Mesodermal cell (in vitro differentiated cells): Measurements from ENCODE around the gene TBC1D5.

Source experiments
- H3K27ac ChIP-seq: 2 replicates; pipeline ENCODE4 v1.7.0; 2013; ENCODE audit warnings: mild to moderate bottlenecking, low read depth, low read length, moderate library complexity; ENCODE audit not compliant: severe bottlenecking
- H3K36me3 ChIP-seq: 2 replicates; pipeline ENCODE4 v1.7.1; 2013; ENCODE audit warnings: mild to moderate bottlenecking, low read length, moderate library complexity; ENCODE audit not compliant: control insufficient read depth, insufficient read depth
- H3K4me1 ChIP-seq: one replicate; pipeline ENCODE4 v1.7.1; 2013; ENCODE audit warnings: mild to moderate bottlenecking, low read length; ENCODE audit not compliant: insufficient read depth, control insufficient read depth, poor library complexity, severe bottlenecking
- H3K4me3 ChIP-seq: 2 replicates; pipeline ENCODE4 v1.7.0; 2013; ENCODE audit warnings: low read length, control low read depth, mild to moderate bottlenecking; ENCODE audit not compliant: insufficient read depth, poor library complexity, severe bottlenecking; ENCODE audit errors: extremely low read depth
- H3K9me3 ChIP-seq: 2 replicates; pipeline ENCODE4 v1.7.1; 2013; ENCODE audit warnings: mild to moderate bottlenecking, low read length, moderate library complexity; ENCODE audit not compliant: control insufficient read depth
- WGBS, 2 experiments: methylation state at CpG; one replicate each; pipeline ENCODE4 v1.1.5; 2013; ENCODE audit warnings: missing lambda C conversion rate in 2 of 2; ENCODE audit not compliant: insufficient coverage in 2 of 2; 5-methylcytosine and 5-hydroxymethylcytosine counted together

TBC1D5 gene

GRCh38 chr3:17160597-17160996, 581.8 kb downstream of the TBC1D5 start:
- WGBS, 2 experiments, result 94 to 95% methylated on average over 4 of the region's 4 CpGs
- H3K27ac ChIP-seq, result no peak overlapping the region
- no peak overlapping the region for H3K4me3 ChIP-seq
- peaks cover 13% of the 10 kb centered on the region for H3K36me3 ChIP-seq
- no peaks in the 10 kb centered on the region for H3K9me3 ChIP-seq
- no peaks in the 10 kb centered on the region for H3K4me1 ChIP-seq

DNA sequence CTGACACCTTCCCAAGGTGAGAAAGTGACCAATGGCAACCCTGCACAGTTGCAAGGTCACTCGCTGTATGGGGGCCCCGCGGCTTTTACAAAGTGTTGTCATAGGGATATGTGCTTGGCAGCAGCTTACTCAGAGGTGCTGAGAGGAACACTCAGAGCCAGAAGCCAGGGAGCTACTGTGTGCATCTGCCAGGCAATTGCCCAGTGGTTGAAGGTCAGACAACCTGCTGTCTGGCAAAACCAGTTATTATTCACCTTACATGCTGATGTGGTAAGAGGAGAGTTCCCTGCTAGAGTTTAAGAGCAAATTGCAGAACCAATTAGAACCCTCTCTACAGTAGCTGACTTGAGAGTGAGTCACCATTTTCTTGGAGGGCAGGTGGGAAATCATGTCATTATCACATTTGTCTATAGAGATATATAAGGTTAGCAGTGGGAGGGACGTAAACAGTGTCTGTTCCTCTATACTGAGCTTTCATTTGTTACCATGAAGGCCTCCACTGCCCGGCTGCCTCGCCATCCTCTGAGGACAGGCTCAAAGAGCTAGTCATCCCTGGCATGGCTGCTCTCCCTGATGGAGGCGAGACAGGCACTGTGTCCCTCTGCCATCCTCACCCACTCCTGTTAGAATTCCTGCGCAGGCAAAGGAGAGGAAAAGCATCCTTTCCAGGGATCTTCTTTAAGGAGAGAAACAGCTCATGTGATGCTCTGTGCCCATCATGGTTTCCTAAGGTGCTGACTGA, 583.3 kb downstream of the TBC1D5 start:
- Histone ChIP-seq H3K9me3 (no peaks in the 10 kb centered on the region), H3K27ac (no peak overlapping the region), H3K4me3 (no peak overlapping the region), H3K36me3 (peaks cover 8% of the 10 kb centered on the region), H3K4me1 (no peaks in the 10 kb centered on the region)
- WGBS, 2 experiments, result 88 to 95% methylated on average over 7 to 8 of the region's 8 CpGs

DNA sequence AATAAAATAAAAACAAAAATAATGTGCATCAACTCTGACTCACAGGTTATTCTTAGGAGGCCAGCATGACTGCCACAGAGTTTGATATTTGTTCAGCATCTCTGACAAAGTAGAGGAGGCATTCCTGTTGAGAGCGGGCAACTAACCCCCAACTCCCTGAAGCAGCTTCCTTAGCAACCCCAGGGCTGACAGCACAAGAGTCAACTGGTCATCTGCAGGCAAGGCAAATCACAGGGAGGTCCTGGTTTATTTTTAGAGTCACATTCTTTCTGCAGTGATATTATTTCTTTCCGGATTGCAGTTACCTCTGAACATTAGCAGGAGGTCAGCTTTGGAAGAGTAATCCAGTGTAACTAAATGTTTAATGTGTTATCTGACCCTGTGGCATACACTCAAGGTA, 584.7 kb downstream of the TBC1D5 start:
- H3K4me1 ChIP-seq, result no peaks in the 10 kb centered on the region
- H3K9me3 ChIP-seq, result no peaks in the 10 kb centered on the region
- no peak overlapping the region for H3K27ac ChIP-seq
- peaks cover 15% of the 10 kb centered on the region for H3K36me3 ChIP-seq
- H3K4me3 ChIP-seq, result no peak overlapping the region
- 100% methylated on average over 1 of the region's 2 CpGs for WGBS, 2 experiments

GRCh38 chr3:17156864-17157263, 585.6 kb downstream of the TBC1D5 start:
- WGBS, 2 experiments, result 92 to 94% methylated on average over 1 to 7 of the region's 10 CpGs
- no peak overlapping the region for H3K27ac ChIP-seq

GRCh38 chr3:17155951-17156350, 586.5 kb downstream of the TBC1D5 start:
- no peak overlapping the region for H3K4me3 ChIP-seq
- H3K27ac ChIP-seq, result no peak overlapping the region
- 86 to 88% methylated on average over 1 of the region's 1 CpG for WGBS, 2 experiments
- H3K9me3 ChIP-seq, result no peaks in the 10 kb centered on the region
- H3K4me1 ChIP-seq, result no peaks in the 10 kb centered on the region
- H3K36me3 ChIP-seq, result peaks cover 8% of the 10 kb centered on the region

More at GRCh38 chr3:17156864-17157263, 585.6 kb downstream of the TBC1D5 start:
- Histone ChIP-seq H3K4me1 (no peaks in the 10 kb centered on the region), H3K36me3 (peaks cover 11% of the 10 kb centered on the region), H3K4me3 (no peak overlapping the region), H3K9me3 (no peaks in the 10 kb centered on the region)

GRCh38 chr3:17154941-17155340, 587.5 kb downstream of the TBC1D5 start:
- Histone ChIP-seq H3K9me3 (no peaks in the 10 kb centered on the region), H3K4me1 (no peaks in the 10 kb centered on the region), H3K27ac (no peak overlapping the region), H3K4me3 (no peak overlapping the region), H3K36me3 (peaks cover 8% of the 10 kb centered on the region)
- 94 to 97% methylated on average over 8 to 9 of the region's 10 CpGs for WGBS, 2 experiments

DNA sequence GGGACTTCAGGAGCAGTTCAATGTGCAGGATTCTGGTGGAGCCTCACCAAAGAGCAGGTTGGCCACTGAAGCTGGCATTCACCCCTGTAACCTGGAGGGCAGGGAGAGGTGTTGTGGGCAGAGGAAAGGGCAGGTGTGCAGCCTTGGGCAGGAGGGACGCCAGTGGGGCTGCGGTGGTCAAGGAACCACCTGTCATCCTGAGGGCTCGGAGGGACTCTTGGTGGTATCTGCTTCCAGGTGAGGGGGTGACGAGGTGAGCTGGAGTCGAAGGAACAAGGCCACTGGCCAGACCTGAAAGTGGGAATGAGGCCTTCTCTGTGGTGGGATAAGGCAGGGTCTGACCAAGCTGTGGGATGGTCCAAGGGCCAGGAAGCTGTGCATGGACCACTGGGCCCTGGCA, 588.2 kb downstream of the TBC1D5 start:
- H3K4me3 ChIP-seq, result no peak overlapping the region
- peaks cover 8% of the 10 kb centered on the region for H3K36me3 ChIP-seq
- no peaks in the 10 kb centered on the region for H3K9me3 ChIP-seq
- no peak overlapping the region for H3K27ac ChIP-seq
- WGBS, 2 experiments, result 92 to 98% methylated on average over 5 of the region's 5 CpGs
- no peaks in the 10 kb centered on the region for H3K4me1 ChIP-seq

DNA sequence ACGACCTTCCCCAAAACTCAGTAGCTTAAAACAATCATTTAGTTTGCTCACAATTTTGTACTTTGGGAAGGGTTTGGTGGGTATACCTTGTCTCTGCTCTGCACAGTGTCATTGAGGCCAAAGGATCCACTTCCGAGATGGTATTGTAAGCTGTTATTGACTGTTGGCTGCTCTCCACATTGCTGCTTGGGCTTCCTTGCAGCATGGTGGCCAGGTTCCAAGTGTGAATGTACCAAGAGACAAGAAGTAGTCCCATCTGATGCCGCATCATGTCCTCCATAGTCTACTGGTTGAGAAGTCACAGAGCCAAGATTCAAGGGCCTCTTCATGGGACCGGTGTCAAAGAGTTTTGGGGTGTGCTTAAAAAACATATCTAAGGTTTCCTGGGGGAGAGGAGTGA, 589.2 kb downstream of the TBC1D5 start:
- Histone ChIP-seq H3K4me3 (no peak overlapping the region), H3K36me3 (peaks cover 8% of the 10 kb centered on the region), H3K4me1 (no peaks in the 10 kb centered on the region), H3K9me3 (no peaks in the 10 kb centered on the region), H3K27ac (no peak overlapping the region)
- WGBS, 2 experiments, result 93 to 100% methylated on average over 2 to 3 of the region's 4 CpGs

DNA sequence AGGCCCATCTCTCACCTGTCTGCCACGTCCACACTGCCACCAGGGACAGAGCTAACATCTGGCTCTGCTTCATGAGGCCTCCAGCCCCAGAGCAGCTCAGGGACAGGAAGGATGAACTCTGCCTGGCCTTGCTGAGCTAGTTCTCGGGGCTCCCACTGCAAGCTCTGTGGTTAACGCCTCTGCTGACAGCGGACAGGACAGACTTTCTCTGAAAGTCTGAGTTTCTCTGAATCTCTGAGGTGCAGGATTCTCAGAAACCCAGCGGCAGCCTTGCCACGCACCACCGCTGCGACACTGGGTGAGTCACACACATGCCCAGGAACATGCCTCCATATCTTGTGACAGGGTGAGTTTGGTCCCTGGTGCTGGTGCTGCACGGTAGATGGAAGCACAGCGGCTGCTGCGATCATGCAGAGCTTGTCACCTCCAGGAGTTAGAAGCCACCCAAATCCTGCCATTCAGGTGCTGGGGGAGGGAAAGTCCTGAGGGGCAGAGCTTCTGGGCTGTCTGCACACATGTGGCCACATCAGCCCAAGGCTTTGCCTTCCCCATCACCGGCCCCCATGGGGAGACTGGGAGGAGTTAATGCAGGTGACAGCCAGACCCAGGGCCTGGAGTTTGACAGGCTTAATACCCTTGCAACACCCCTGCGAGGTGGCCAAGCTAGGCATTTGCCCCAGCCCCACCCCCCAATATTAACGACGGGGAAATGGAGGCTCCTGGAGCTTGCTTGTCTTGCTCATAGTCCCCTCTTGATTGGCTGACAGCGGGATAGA, 590.6 kb downstream of the TBC1D5 start:
- Histone ChIP-seq H3K4me1 (no peaks in the 10 kb centered on the region), H3K9me3 (no peaks in the 10 kb centered on the region), H3K27ac (no peak overlapping the region), H3K36me3 (peaks cover 8% of the 10 kb centered on the region), H3K4me3 (no peak overlapping the region)
- WGBS, 2 experiments, result 91 to 96% methylated on average over 11 to 12 of the region's 16 CpGs

DNA sequence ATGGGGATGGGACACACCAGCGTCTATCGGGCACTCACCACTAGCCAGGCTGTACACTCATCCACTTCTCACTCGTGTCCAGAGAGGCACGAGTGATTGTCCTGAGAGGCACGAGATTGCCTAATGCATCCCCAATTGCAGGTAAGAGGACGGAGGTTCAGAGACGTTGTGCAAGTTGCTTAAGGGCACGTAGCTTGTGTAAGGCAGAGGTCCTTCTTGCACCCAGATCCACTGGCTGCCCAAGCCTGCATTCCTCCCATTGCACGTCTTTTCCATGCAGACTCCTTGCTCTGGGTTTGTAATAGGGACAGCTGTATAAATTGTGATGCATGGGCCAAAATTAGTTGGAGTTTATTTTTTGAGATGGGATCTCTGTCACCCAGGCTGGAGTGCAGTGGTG, 593.4 kb downstream of the TBC1D5 start:
- Histone ChIP-seq H3K9me3 (no peaks in the 10 kb centered on the region), H3K4me1 (no peaks in the 10 kb centered on the region), H3K27ac (no peak overlapping the region), H3K36me3 (peaks cover 8% of the 10 kb centered on the region), H3K4me3 (no peak overlapping the region)
- 93 to 100% methylated on average over 7 to 8 of the region's 9 CpGs for WGBS, 2 experiments

- WGBS, 2 experiments, result 95 to 98% methylated on average over 6 of the region's 7 CpGs
- Histone ChIP-seq H3K36me3 (no peaks in the 10 kb centered on the region), H3K9me3 (peaks cover 6% of the 10 kb centered on the region), H3K4me3 (no peak overlapping the region), H3K4me1 (no peaks in the 10 kb centered on the region), H3K27ac (no peak overlapping the region)
Measured at GRCh38 chr3:17144665-17144993, 597.8 kb downstream of the TBC1D5 start.
